Spleen (tissue), 11 donors: ENCODE measurements around the gene ZNF236. TPM values are rescaled to one million over a fixed set of nuclear protein-coding genes. Genes with fewer than 3 reads are reported as not detected.

Source experiments
- DNase-seq: peaks from one replicate; pipeline ENCODE4 v3.0.0-alpha.2; 2020
- H3K27ac ChIP-seq, 8 donors: fragments of 200-600 bp; sonication (generic) in 7 of 8; 1 replicate in 4 of 8; 2 replicates in 4 of 8; pipeline versions ENCODE4 v1.5.0 to v1.8.0; 2016 to 2021; ENCODE audit warnings: inconsistent platforms in 4 of 8, mild to moderate bottlenecking in 4 of 8, moderate library complexity in 1 of 8
- H3K27me3 ChIP-seq, 7 donors: fragments of 200-600 bp; sonication (generic) in 6 of 7; replicated peaks in 1 of 7; 1 replicate in 4 of 7; 2 replicates in 3 of 7; pipeline versions ENCODE4 v1.5.0 to v1.8.0; 2016 to 2021; ENCODE audit warnings: inconsistent platforms in 3 of 7, mild to moderate bottlenecking in 1 of 7
- H3K36me3 ChIP-seq, 6 donors: fragments of 200-600 bp; sonication (generic) in 5 of 6; 1 replicate in 4 of 6; 2 replicates in 2 of 6; pipeline versions ENCODE4 v1.5.0 to v1.8.0; 2016 to 2021; ENCODE audit warnings: inconsistent platforms in 2 of 6
- H3K4me1 ChIP-seq, 6 donors: fragments of 200-600 bp; sonication (generic) in 5 of 6; 1 replicate in 3 of 6; 2 replicates in 3 of 6; pipeline versions ENCODE4 v1.5.0 to v1.8.0; 2016 to 2021; ENCODE audit warnings: inconsistent platforms in 3 of 6
- H3K4me3 ChIP-seq, 8 donors: fragments of 200-600 bp; sonication (generic) in 7 of 8; 1 replicate in 4 of 8; 2 replicates in 4 of 8; pipeline versions ENCODE4 v1.5.0 to v1.8.0; 2016 to 2021; ENCODE audit warnings: inconsistent platforms in 4 of 8, mild to moderate bottlenecking in 4 of 8, moderate library complexity in 2 of 8
- H3K9me3 ChIP-seq, 8 donors: fragments of 200-600 bp; sonication (generic) in 7 of 8; 1 replicate in 4 of 8; 2 replicates in 4 of 8; pipeline versions ENCODE4 v1.5.0 to v1.8.0; 2016 to 2021; ENCODE audit warnings: inconsistent platforms in 4 of 8
- POLR2A ChIP-seq, 3 donors: fragments of 450-650 bp; IDR thresholded peaks; one replicate each; pipeline ENCODE4 v1.5.1; 2017; ENCODE audit warnings: antibody characterized with exemption in 3 of 3, mild to moderate bottlenecking in 1 of 3
- POLR2AphosphoS5 ChIP-seq, 3 donors: sonication (generic); formaldehyde crosslinking; IDR thresholded peaks; one replicate each; pipeline ENCODE4 v1.5.1; 2017; ENCODE audit warnings: antibody characterized with exemption in 3 of 3
- WGBS, 5 donors: extraction: QIAGEN DNeasy Blood & Tissue Kit in 3 of 5; methylation state at CpG; one replicate each; pipeline versions ENCODE4 v1.1.5 to v1.1.7; 2013 to 2018; 5-methylcytosine and 5-hydroxymethylcytosine counted together
- intact Hi-C: fragments of 100-400 bp; cut with DNase I; formaldehyde crosslinking; loops from one replicate; pipeline ENCODE4 v1.15.0; 2023; ENCODE audit warnings: low total_unique reads
- polyA plus RNA-seq, 3 donors: library from polyadenylated mRNA; stranded (reverse); fragments of 200-250 nt; gene quantifications; one replicate each; pipeline ENCODE4 v1.2.1, GENCODE V29; 2013
- total RNA-seq, 7 donors: library from RNA; depleted of rRNA in 3 of 7; stranded (reverse); fragments of >200 nt in 3 of 7; fragmentation: NEBNext Ultra II Directional in 4 of 7; extraction: Animal tissue kit (Norgen Biotek cat#: 25700) in 4 of 7; gene quantifications; one replicate each; pipeline versions ENCODE4 v1.1.0 to v1.2.1, GENCODE V29; 2016 to 2021
- TF ChIP-seq, protein P1 (sequence below), 11 experiments: fragments of 200-600 bp in 7 of 11; fragments of 450-650 bp in 4 of 11; sonication (generic) in 4 of 11; IDR thresholded peaks in 8 of 11; conservative IDR thresholded peaks in 3 of 11; 1 replicate in 7 of 11; 2 replicates in 4 of 11; pipeline versions ENCODE4 v1.4.0 to v1.8.0; 2016 to 2021; ENCODE audit warnings: antibody characterized with exemption in 11 of 11, inconsistent platforms in 4 of 11, mild to moderate bottlenecking in 1 of 11
- donor health status: healthy with polysubstance abuse.
- donor health status: DM: no; HTN: no; CAD: no; lungs with moderate emphysema.
- donor health status: DM: no; HTN: no; CAD: no.
- donor health status: Bipolar disorder and iron deficiency.
- donor health status: healthy.
- donor health status: DM: no; HTN: no; CAD: no.
- donor health status: DM: yes; HTN: yes; CAD: no.

Gene ZNF236
- total and polyA plus RNA-seq, 10 donors: 1.5 to 25.4 (median 19.9) TPM

DNA sequence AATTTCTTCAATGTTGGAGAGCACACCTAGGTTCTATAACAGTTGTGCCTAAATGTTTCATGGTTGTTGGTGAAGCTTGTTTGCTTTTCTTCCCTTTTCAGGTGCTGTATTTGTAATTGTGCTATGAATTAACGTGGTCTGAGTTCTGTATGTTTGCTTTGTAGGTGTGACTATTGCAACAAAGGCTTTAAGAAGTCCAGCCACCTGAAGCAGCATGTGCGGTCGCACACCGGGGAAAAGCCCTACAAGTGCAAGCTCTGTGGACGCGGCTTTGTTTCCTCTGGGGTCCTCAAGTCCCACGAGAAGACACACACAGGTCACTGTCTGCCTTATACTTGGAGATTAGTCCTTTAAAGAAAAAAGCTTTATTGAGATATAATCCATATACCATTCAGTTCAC, 91.2 kb downstream of the ZNF236 start:
- Histone ChIP-seq H3K4me1 (no peaks in the 10 kb centered on the region), H3K27ac (no peak overlapping the region), H3K36me3 (peaks cover 0 to 100% (median 91%) of the 10 kb centered on the region in 6 donors), H3K27me3 (no peaks in the 10 kb centered on the region), H3K4me3 (no peak overlapping the region), H3K9me3 (no peaks in the 10 kb centered on the region)
- TF ChIP-seq, protein P1, sequence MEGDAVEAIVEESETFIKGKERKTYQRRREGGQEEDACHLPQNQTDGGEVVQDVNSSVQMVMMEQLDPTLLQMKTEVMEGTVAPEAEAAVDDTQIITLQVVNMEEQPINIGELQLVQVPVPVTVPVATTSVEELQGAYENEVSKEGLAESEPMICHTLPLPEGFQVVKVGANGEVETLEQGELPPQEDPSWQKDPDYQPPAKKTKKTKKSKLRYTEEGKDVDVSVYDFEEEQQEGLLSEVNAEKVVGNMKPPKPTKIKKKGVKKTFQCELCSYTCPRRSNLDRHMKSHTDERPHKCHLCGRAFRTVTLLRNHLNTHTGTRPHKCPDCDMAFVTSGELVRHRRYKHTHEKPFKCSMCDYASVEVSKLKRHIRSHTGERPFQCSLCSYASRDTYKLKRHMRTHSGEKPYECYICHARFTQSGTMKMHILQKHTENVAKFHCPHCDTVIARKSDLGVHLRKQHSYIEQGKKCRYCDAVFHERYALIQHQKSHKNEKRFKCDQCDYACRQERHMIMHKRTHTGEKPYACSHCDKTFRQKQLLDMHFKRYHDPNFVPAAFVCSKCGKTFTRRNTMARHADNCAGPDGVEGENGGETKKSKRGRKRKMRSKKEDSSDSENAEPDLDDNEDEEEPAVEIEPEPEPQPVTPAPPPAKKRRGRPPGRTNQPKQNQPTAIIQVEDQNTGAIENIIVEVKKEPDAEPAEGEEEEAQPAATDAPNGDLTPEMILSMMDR (IDR thresholded peaks at IDR 0.05 in 8 of 11, conservative IDR thresholded peaks at IDR 0.05 in 3 of 11): no peak
- TF ChIP-seq POLR2A (IDR thresholded peaks at IDR 0.05) (no peak), POLR2AphosphoS5 (IDR thresholded peaks at IDR 0.05) (no peak)
- intact Hi-C loops: no loop called here
- 90 to 99% (median 95%) methylated on average over 7 of the region's 7 CpGs for WGBS, 5 donors
- no peak for DNase-seq

DNA sequence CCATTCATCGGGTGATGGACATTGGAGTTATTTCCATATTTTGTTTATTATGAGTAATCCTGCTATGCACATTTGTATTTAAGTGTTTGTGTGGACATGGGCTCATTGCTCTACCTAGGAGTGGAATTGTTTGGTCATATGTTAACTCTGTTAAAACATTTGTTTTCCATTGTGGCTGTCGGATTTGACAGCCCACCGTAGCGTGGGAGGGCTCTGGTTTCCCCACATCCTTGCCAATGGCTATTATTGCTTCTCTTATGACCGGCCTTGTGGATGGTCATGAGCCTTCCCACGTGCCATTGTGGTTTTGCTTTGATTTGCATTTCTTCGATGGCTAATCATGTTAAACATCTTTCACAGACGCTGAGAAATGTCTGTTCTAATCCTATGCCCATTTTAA, 92.0 kb downstream of the ZNF236 start:
- H3K9me3 ChIP-seq: no peaks in the 10 kb centered on the region
- no peak overlapping the region for H3K4me3 ChIP-seq
- H3K27ac ChIP-seq: no peak overlapping the region
- H3K4me1 ChIP-seq: no peaks in the 10 kb centered on the region
- no peak for DNase-seq
- H3K27me3 ChIP-seq: no peaks in the 10 kb centered on the region
- 70 to 86% (median 84%) methylated on average over 8 of the region's 8 CpGs for WGBS, 5 donors
- H3K36me3 ChIP-seq: peaks cover 0 to 100% (median 90%) of the 10 kb centered on the region in 6 donors
- intact Hi-C loops: no loop called here
- TF ChIP-seq POLR2A (IDR thresholded peaks at IDR 0.05): no peak
- TF ChIP-seq, protein P1 (IDR thresholded peaks at IDR 0.05 in 8 of 11, conservative IDR thresholded peaks at IDR 0.05 in 3 of 11): no peak
- TF ChIP-seq POLR2AphosphoS5 (IDR thresholded peaks at IDR 0.05): no peak

DNA sequence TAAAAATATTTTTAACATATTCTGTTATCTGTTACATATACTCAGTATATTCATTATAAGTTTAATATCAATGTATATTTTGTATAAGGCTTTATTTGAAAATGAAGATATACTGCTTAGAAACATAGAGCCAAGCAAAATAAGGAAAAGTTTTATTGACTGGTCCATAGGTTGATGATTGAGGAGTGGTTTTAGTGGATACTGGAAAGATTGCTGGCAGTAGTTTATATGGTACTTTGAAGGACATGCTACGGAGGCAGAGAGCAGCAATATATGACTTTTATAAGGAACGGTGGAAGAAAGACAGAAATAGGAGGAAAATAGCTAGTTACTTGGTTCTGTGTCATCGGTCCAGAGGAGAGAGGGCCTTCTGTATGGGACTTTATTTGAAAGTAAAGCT, 92.4 kb downstream of the ZNF236 start:
- H3K27ac ChIP-seq: no peak overlapping the region
- H3K27me3 ChIP-seq: no peaks in the 10 kb centered on the region
- intact Hi-C loops: no loop called here
- 60 to 96% (median 65%) methylated on average over 3 of the region's 3 CpGs for WGBS, 5 donors
- no peak for DNase-seq
- no peak overlapping the region for H3K4me3 ChIP-seq
- no peaks in the 10 kb centered on the region for H3K4me1 ChIP-seq
- peaks cover 0 to 100% (median 90%) of the 10 kb centered on the region in 6 donors for H3K36me3 ChIP-seq
- no peaks in the 10 kb centered on the region for H3K9me3 ChIP-seq
- TF ChIP-seq, protein P1 (IDR thresholded peaks at IDR 0.05 in 8 of 11, conservative IDR thresholded peaks at IDR 0.05 in 3 of 11): no peak
- TF ChIP-seq POLR2A (IDR thresholded peaks at IDR 0.05) (no peak), POLR2AphosphoS5 (IDR thresholded peaks at IDR 0.05) (no peak)

DNA sequence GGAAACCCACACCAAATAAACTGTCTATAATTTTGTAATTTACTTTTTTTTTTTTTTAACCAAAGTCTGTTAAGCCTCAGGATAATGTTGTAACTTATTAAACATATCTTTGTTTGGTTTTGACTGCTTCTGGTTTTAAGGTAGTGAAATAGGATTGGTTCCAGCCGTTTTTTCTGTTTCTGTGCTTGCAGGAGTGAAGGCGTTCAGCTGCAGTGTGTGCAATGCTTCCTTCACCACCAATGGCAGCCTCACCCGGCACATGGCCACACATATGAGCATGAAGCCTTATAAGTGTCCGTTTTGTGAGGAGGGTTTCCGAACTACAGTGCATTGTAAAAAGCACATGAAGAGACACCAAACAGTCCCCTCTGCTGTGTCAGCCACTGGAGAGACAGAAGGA, 93.1 kb downstream of the ZNF236 start:
- intact Hi-C loops: no loop called here
- Histone ChIP-seq H3K27me3 (no peaks in the 10 kb centered on the region), H3K36me3 (peaks cover 0 to 100% (median 90%) of the 10 kb centered on the region in 6 donors), H3K4me3 (no peak overlapping the region), H3K4me1 (no peaks in the 10 kb centered on the region), H3K27ac (no peak overlapping the region), H3K9me3 (no peaks in the 10 kb centered on the region)
- 81 to 88% (median 85%) methylated on average over 5 of the region's 5 CpGs for WGBS, 5 donors
- TF ChIP-seq, protein P1 (IDR thresholded peaks at IDR 0.05 in 8 of 11, conservative IDR thresholded peaks at IDR 0.05 in 3 of 11): no peak
- no peak for TF ChIP-seq POLR2A (IDR thresholded peaks at IDR 0.05)
- no peak for TF ChIP-seq POLR2AphosphoS5 (IDR thresholded peaks at IDR 0.05)
- DNase-seq: no peak
